ENCODE results near the gene BEND7.

DNA sequence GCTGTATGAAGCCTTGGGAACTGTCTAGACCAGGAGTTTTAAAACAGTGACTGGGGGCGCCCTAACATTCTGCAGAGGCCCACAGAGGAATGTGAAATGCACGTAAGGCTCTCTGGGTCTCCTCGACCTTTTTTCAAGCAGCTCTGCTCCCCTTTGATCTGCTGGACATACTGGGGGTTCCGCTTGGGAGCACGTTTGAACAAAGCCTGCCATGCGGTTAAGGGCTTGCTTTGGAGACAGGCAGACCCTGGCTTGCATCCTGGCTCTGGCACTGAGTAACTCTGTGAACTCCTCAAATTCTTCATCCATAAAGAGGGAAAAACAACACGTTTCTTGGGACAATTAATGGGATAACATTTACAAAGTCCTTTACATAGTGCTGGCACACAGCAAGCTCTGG lies 7.8 kb downstream of the BEND7 start:
- TF ChIP-seq, protein P1, sequence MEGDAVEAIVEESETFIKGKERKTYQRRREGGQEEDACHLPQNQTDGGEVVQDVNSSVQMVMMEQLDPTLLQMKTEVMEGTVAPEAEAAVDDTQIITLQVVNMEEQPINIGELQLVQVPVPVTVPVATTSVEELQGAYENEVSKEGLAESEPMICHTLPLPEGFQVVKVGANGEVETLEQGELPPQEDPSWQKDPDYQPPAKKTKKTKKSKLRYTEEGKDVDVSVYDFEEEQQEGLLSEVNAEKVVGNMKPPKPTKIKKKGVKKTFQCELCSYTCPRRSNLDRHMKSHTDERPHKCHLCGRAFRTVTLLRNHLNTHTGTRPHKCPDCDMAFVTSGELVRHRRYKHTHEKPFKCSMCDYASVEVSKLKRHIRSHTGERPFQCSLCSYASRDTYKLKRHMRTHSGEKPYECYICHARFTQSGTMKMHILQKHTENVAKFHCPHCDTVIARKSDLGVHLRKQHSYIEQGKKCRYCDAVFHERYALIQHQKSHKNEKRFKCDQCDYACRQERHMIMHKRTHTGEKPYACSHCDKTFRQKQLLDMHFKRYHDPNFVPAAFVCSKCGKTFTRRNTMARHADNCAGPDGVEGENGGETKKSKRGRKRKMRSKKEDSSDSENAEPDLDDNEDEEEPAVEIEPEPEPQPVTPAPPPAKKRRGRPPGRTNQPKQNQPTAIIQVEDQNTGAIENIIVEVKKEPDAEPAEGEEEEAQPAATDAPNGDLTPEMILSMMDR (IDR thresholded peaks at IDR 0.05; ENCODE audit: extremely low read depth in 1 of 2, insufficient read depth in 1 of 2, low read depth in 1 of 2, low read length in 2 of 2): no peak
- TF ChIP-seq POLR2A (IDR thresholded peaks at IDR 0.05; ENCODE audit: low read depth, low read length): no peak
- TF ChIP-seq JUN (IDR thresholded peaks at IDR 0.05; ENCODE audit: borderline replicate concordance, insufficient read depth, insufficient read length, low read depth): no peak
- TF ChIP-seq, protein P2, sequence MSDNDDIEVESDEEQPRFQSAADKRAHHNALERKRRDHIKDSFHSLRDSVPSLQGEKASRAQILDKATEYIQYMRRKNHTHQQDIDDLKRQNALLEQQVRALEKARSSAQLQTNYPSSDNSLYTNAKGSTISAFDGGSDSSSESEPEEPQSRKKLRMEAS (IDR thresholded peaks at IDR 0.05; ENCODE audit: insufficient read depth, insufficient read length): no peak
